WTC11 (cell line): ENCODE measurements around the gene PRSS33. TPM values are rescaled to one million over a fixed set of nuclear protein-coding genes. Genes with fewer than 3 reads are reported as not detected.

Experiments
- ATAC-seq: fragments of 200-7000 bp; cut with Tn5 transposase; 2 replicates; pipeline ENCODE4 v1.10.0; 2021; ENCODE audit warnings: mild to moderate bottlenecking, moderate library complexity
- CTCF ChIA-PET: fragments of 300-600 bp; sonication (Branson Sonifier 250); formaldehyde crosslinking; loops from one replicate; lab custom pipeline; 2021; ENCODE audit warnings: antibody characterized with exemption; lab: Charles Lee
- POLR2A ChIA-PET: fragments of 350-600 bp; sonication (Branson Sonifier 250); formaldehyde crosslinking; loops from one replicate; lab custom pipeline; 2021; ENCODE audit warnings: antibody characterized with exemption; lab: Charles Lee
- DNase-seq: peaks from one replicate; pipeline ENCODE4 v3.0.0; 2021; ENCODE audit warnings: low spot score
- H3K27ac Mint-ChIP-seq: 2 replicates; pipeline ENCODE4 v1.8.0; 2021; ENCODE audit warnings: mixed read lengths
- H3K27me3 Mint-ChIP-seq: 2 replicates; pipeline ENCODE4 v1.8.0; 2021; ENCODE audit warnings: low read depth, mild to moderate bottlenecking, moderate library complexity, mixed read lengths
- H3K36me3 Mint-ChIP-seq: 2 replicates; pipeline ENCODE4 v1.8.0; 2021; ENCODE audit warnings: mixed read lengths
- H3K4me1 Mint-ChIP-seq: 2 replicates; pipeline ENCODE4 v1.8.0; 2022; ENCODE audit warnings: mixed read lengths
- H3K4me3 Mint-ChIP-seq: 2 replicates; pipeline ENCODE4 v1.8.0; 2021; ENCODE audit warnings: mild to moderate bottlenecking, moderate library complexity, mixed read lengths
- H3K9me3 Mint-ChIP-seq: 2 replicates; pipeline ENCODE4 v1.8.0; 2021; ENCODE audit warnings: mixed read lengths
- CREB1 ChIP-seq: sonication (generic); formaldehyde crosslinking; IDR thresholded peaks from 2 replicates; pipeline ENCODE4 v1.8.0; 2023; ENCODE audit warnings: mild to moderate bottlenecking, missing genetic modification reagents
- CREM ChIP-seq: sonication (generic); formaldehyde crosslinking; IDR thresholded peaks from 2 replicates; pipeline ENCODE4 v1.8.1; 2022; ENCODE audit warnings: mild to moderate bottlenecking, missing genetic modification reagents, moderate library complexity
- CTCF ChIP-seq: fragments of 200-600 bp; IDR thresholded peaks from 2 replicates; pipeline ENCODE4 v1.8.0; 2022; ENCODE audit warnings: antibody characterized with exemption
- ESRRA ChIP-seq: sonication (generic); formaldehyde crosslinking; IDR thresholded peaks from 2 replicates; pipeline ENCODE4 v1.8.1; 2022; ENCODE audit warnings: mild to moderate bottlenecking, missing genetic modification reagents, borderline replicate concordance
- ETV6 ChIP-seq: sonication (generic); formaldehyde crosslinking; IDR thresholded peaks from 2 replicates; pipeline ENCODE4 v1.8.1; 2022; ENCODE audit warnings: mild to moderate bottlenecking, missing genetic modification reagents
- FOXK1 ChIP-seq: sonication (generic); formaldehyde crosslinking; IDR thresholded peaks from 2 replicates; pipeline ENCODE4 v1.8.0; 2022; ENCODE audit warnings: mild to moderate bottlenecking, moderate library complexity, missing genetic modification reagents
- GRHL2 ChIP-seq: fragments of 250-450 bp; sonication (Bioruptor Pico); IDR thresholded peaks from 2 replicates; pipeline ENCODE4 v1.8.0; 2022; ENCODE audit warnings: mild to moderate bottlenecking, moderate library complexity; ENCODE audit not compliant: insufficient replicate concordance, severe bottlenecking
- GTF2I ChIP-seq: fragments of 250-450 bp; sonication (Bioruptor Pico); conservative IDR thresholded peaks from 2 replicates; pipeline ENCODE4 v1.4.0; 2021; ENCODE audit warnings: mild to moderate bottlenecking
- HMGA2 ChIP-seq: fragments of 250-450 bp; sonication (Bioruptor Pico); IDR thresholded peaks from 2 replicates; pipeline ENCODE4 v1.4.0; 2021; ENCODE audit warnings: mild to moderate bottlenecking, moderate library complexity
- HMGXB4 ChIP-seq: sonication (generic); formaldehyde crosslinking; IDR thresholded peaks from 2 replicates; pipeline ENCODE4 v1.8.1; 2023; ENCODE audit warnings: mild to moderate bottlenecking, moderate library complexity, missing genetic modification reagents
- MLX ChIP-seq: sonication (generic); formaldehyde crosslinking; IDR thresholded peaks from 2 replicates; pipeline ENCODE4 v1.8.1; 2023; ENCODE audit warnings: mild to moderate bottlenecking, missing genetic modification reagents, moderate library complexity
- NR1H2 ChIP-seq: sonication (generic); formaldehyde crosslinking; IDR thresholded peaks from 2 replicates; pipeline ENCODE4 v1.9.0; 2021; ENCODE audit warnings: mild to moderate bottlenecking, moderate library complexity, missing genetic modification reagents
- SMAD3 ChIP-seq: sonication (generic); formaldehyde crosslinking; IDR thresholded peaks from 2 replicates; pipeline ENCODE4 v1.8.0; 2022; ENCODE audit warnings: missing genetic modification reagents, mild to moderate bottlenecking, borderline replicate concordance
- SP1 ChIP-seq: sonication (generic); formaldehyde crosslinking; conservative IDR thresholded peaks from 2 replicates; pipeline ENCODE4 v1.8.1; 2022; ENCODE audit warnings: missing genetic modification reagents
- TCF7 ChIP-seq: sonication (generic); formaldehyde crosslinking; IDR thresholded peaks from 2 replicates; pipeline ENCODE4 v1.8.0; 2022; ENCODE audit warnings: mild to moderate bottlenecking, low read depth, missing genetic modification reagents, moderate library complexity
- ZNF121 ChIP-seq: sonication (generic); formaldehyde crosslinking; IDR thresholded peaks from 2 replicates; pipeline ENCODE4 v1.8.0; 2023; ENCODE audit warnings: missing genetic modification reagents
- ZNF138 ChIP-seq: sonication (generic); formaldehyde crosslinking; conservative IDR thresholded peaks from 2 replicates; pipeline ENCODE4 v1.8.1; 2022; ENCODE audit warnings: mild to moderate bottlenecking, moderate library complexity, missing genetic modification reagents
- ZNF219 ChIP-seq: sonication (generic); formaldehyde crosslinking; IDR thresholded peaks from 2 replicates; pipeline ENCODE4 v1.8.0; 2023; ENCODE audit warnings: missing genetic modification reagents, mild to moderate bottlenecking, borderline replicate concordance
- ZNF416 ChIP-seq: fragments of 250-450 bp; sonication (Bioruptor Pico); IDR thresholded peaks from 2 replicates; pipeline ENCODE4 v1.9.0; 2021; ENCODE audit warnings: mild to moderate bottlenecking, inconsistent platforms
- total RNA-seq: library from RNA; stranded (reverse); gene quantifications from 3 replicates; pipeline ENCODE4 v1.2.3, GENCODE V29; 2021
- TF ChIP-seq, protein P1 (sequence below): fragments of 250-450 bp; sonication (Bioruptor Pico); conservative IDR thresholded peaks from 2 replicates; pipeline ENCODE4 v1.9.0; 2021; ENCODE audit warnings: mild to moderate bottlenecking
- TF ChIP-seq, protein P2 (sequence below): fragments of 250-450 bp; sonication (Bioruptor Pico); IDR thresholded peaks from 2 replicates; pipeline ENCODE4 v1.9.0; 2021; ENCODE audit warnings: mild to moderate bottlenecking

Gene PRSS33
- total RNA-seq, 1 experiment from 2014 or later = 0.24 TPM

DNA sequence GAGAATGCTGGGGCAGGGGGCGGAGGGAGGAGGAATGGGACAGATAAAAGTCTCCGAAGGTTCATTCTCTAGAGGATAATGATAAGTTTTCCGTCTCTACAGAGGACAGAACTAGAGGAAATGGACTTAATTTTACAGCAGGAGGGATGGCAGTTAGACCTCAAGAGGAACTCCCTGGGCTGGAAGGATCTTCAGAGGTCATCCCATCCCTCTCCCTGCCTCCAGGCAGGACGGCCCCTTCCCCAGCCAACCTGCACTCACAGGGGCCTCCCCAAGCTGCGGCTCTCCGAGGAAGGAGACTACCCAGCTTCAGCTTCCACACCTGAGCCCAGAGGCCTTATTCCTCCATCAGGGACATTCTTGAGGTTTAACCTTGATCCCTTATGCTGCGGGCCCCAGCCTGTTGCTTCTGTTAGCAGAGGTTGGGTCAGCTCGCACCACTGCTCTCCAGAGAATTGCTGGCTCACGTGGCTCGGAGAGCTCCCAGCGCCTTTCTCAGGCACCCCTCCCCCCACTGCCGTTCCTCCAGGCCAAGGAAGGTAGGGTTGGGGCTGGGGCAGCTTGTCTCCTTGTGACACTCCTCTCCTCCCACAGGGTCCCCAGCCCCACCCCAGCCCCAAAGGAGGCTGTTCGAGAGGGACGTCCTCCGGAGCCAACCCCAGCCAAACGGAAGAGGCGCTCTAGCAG is 18.8 kb downstream of the PRSS33 start:
- Mint-ChIP-seq H3K4me1 (peaks cover 4% of the 10 kb centered on the region), H3K27me3 (no peaks in the 10 kb centered on the region), H3K4me3 (no peak overlapping the region), H3K36me3 (peaks cover 90% of the 10 kb centered on the region), H3K9me3 (peaks cover 31% of the 10 kb centered on the region), H3K27ac (no peak overlapping the region)
- no peak for TF ChIP-seq ZNF219 (CRISPR knock-in tag)
- TF ChIP-seq ETV6 (CRISPR knock-in tag) = no peak
- TF ChIP-seq CTCF = no peak
- no peak for TF ChIP-seq GTF2I (CRISPR knock-in tag)
- no peak for TF ChIP-seq ESRRA (CRISPR knock-in tag)
- TF ChIP-seq HMGA2 (CRISPR knock-in tag) = no peak
- TF ChIP-seq, protein P1, sequence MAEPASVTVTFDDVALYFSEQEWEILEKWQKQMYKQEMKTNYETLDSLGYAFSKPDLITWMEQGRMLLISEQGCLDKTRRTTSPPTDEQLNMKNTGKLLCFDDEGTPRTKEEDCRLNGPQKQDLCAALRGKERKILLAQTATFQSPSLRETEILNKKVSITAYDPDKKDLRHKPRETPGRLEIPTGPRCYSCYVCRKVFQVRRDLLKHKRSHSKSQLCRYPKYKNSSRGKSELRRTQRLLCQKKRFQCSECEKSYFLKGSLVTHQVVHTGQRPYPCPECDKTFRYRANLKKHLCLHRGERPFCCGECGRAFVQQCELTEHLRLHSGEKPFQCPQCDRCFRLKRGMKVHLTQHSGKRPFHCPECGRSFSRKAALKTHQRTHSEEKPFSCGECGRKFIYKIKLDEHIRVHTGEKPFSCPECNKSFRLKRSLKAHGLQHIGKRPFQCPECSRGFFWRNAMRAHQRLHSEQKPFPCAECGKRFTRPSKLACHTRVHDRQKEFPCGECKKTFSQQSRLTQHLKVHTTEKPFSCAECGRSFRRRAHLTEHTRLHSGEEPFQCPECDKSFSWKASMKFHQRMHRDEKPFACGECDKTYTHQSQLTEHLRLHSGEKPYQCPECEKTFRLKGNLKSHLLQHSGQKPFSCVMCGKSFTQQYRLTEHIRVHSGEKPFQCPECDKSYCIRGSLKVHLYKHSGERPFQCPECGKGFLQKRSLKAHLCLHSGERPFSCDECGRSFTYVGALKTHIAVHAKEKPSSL (CRISPR knock-in tag) = no peak
- no peak for TF ChIP-seq ZNF138 (CRISPR knock-in tag)
- TF ChIP-seq MLX = no peak
- no peak for TF ChIP-seq CREM (CRISPR knock-in tag)
- no peak for TF ChIP-seq TCF7
- TF ChIP-seq GRHL2 (CRISPR knock-in tag) = no peak
- no peak for TF ChIP-seq ZNF121 (CRISPR knock-in tag)
- TF ChIP-seq FOXK1 = no peak
- no peak for TF ChIP-seq ZNF416 (CRISPR knock-in tag)
- no peak for TF ChIP-seq SP1 (CRISPR knock-in tag)
- TF ChIP-seq, protein P2, sequence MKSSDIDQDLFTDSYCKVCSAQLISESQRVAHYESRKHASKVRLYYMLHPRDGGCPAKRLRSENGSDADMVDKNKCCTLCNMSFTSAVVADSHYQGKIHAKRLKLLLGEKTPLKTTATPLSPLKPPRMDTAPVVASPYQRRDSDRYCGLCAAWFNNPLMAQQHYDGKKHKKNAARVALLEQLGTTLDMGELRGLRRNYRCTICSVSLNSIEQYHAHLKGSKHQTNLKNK (CRISPR knock-in tag) = no peak
- no peak for TF ChIP-seq NR1H2 (CRISPR knock-in tag)
- no peak for TF ChIP-seq HMGXB4 (CRISPR knock-in tag)
- TF ChIP-seq SMAD3 (CRISPR knock-in tag) = no peak
- POLR2A ChIA-PET = no interaction called here
- no peak for DNase-seq
- CTCF ChIA-PET = no interaction called here
- no peak for ATAC-seq

DNA sequence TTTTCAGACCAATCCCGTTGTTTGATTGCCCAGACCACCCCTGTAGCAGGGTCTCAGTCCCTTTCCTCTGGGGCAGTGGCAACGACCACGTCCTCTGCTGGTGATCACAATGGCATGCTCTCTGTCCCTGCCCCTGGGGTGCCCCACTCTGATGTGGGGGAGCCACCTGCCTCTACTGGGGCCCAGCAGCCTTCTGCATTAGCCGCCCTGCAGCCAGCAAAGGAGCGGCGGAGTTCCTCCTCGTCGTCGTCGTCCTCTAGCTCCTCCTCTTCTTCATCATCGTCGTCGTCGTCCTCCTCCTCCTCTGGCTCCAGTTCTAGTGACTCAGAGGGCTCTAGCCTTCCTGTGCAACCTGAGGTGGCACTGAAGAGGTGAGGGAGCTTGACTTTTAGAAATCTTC is 19.5 kb downstream of the PRSS33 start:
- DNase-seq = no peak
- CTCF ChIA-PET = no interaction called here
- Mint-ChIP-seq H3K4me1 (peaks cover 4% of the 10 kb centered on the region), H3K27me3 (no peaks in the 10 kb centered on the region), H3K4me3 (no peak overlapping the region), H3K9me3 (peaks cover 37% of the 10 kb centered on the region), H3K36me3 (peaks cover 92% of the 10 kb centered on the region), H3K27ac (peak overlapping the region; percentile 53; the same call in 1 of the 2 replicates)
- no peak for ATAC-seq
- POLR2A ChIA-PET = no interaction called here
- TF ChIP-seq CREB1 = no peak
